ENCODE data around the gene INTS11.

INTS11 gene

GRCh38 chr1:1319646-1319941 is 4.9 kb downstream of the INTS11 start:
- TF ChIP-seq CTCF (IDR thresholded peaks at IDR 0.05): no peak

GRCh38 chr1:1318777-1319645 is 5.4 kb downstream of the INTS11 start:
- TF ChIP-seq CTCF (IDR thresholded peaks at IDR 0.05): no peak

GRCh38 chr1:1318131-1318652 is 6.3 kb downstream of the INTS11 start:
- no peak for TF ChIP-seq CTCF (IDR thresholded peaks at IDR 0.05)

GRCh38 chr1:1317420-1317819 is 7.0 kb downstream of the INTS11 start:
- no peak for TF ChIP-seq CTCF (IDR thresholded peaks at IDR 0.05)

- no peak for TF ChIP-seq CTCF (IDR thresholded peaks at IDR 0.05)
Measured at GRCh38 chr1:1315435-1315954, 9.0 kb downstream of the INTS11 start.

GRCh38 chr1:1314678-1315335 is 9.7 kb downstream of the INTS11 start:
- TF ChIP-seq CTCF (IDR thresholded peaks at IDR 0.05): no peak

GRCh38 chr1:1314237-1314586 is 10.2 kb downstream of the INTS11 start:
- no peak for TF ChIP-seq CTCF (IDR thresholded peaks at IDR 0.05)
